Vagina (tissue), 2 donors: ENCODE measurements around the gene MTARC2. TPM values are rescaled to one million over a fixed set of nuclear protein-coding genes. Genes with fewer than 3 reads are reported as not detected.

ENCODE experiments used
- DNase-seq, 2 donors: peaks; one replicate each; pipeline ENCODE4 v3.0.0-alpha.2; 2017; ENCODE audit errors: extremely low spot score in 2 of 2
- H3K27ac ChIP-seq: fragments of 200-600 bp; sonication (generic); one replicate; pipeline ENCODE4 v1.5.1; 2019
- H3K27me3 ChIP-seq: fragments of 200-600 bp; sonication (generic); one replicate; pipeline ENCODE4 v1.5.1; 2019
- H3K36me3 ChIP-seq, 2 donors: fragments of 200-600 bp; sonication (generic); one replicate each; pipeline ENCODE4 v1.5.1; 2017 to 2019
- H3K4me1 ChIP-seq: fragments of 200-600 bp; sonication (generic); one replicate; pipeline ENCODE4 v1.5.1; 2019
- H3K4me3 ChIP-seq, 2 donors: fragments of 200-600 bp; sonication (generic); 1 replicate in 1 of 2; 2 replicates in 1 of 2; pipeline ENCODE4 v1.5.1; 2016 to 2019
- H3K9me3 ChIP-seq: fragments of 200-600 bp; sonication (generic); one replicate; pipeline ENCODE4 v1.5.1; 2019
- POLR2A ChIP-seq, 2 donors: fragments of 450-650 bp; IDR thresholded peaks; one replicate each; pipeline ENCODE4 v1.6.1; 2017; ENCODE audit warnings: antibody characterized with exemption in 2 of 2, mild to moderate bottlenecking in 2 of 2, moderate library complexity in 2 of 2
- POLR2AphosphoS5 ChIP-seq, 2 donors: sonication (generic); formaldehyde crosslinking; IDR thresholded peaks; one replicate each; pipeline ENCODE4 v1.9.0; 2017; ENCODE audit warnings: antibody characterized with exemption in 2 of 2, mild to moderate bottlenecking in 2 of 2, low read depth in 1 of 2; ENCODE audit not compliant: insufficient read depth in 1 of 2
- intact Hi-C: fragments of 100-400 bp; cut with DNase I; formaldehyde crosslinking; loops from one replicate; pipeline ENCODE4 v1.15.1; 2023
- total RNA-seq: library from RNA; depleted of rRNA; stranded (reverse); fragments of >200 nt; gene quantifications from one replicate; pipeline ENCODE4 v1.2.3, GENCODE V29; 2016
- TF ChIP-seq, protein P1 (sequence below), 3 experiments: fragments of 450-650 bp in 2 of 3; fragments of 200-600 bp in 1 of 3; sonication (generic) in 1 of 3; IDR thresholded peaks; one replicate each; pipeline ENCODE4 v1.5.1; 2017 to 2019; ENCODE audit warnings: antibody characterized with exemption in 3 of 3, mild to moderate bottlenecking in 2 of 3, moderate library complexity in 2 of 3

Gene MTARC2
- total RNA-seq, 1 donor from 2014 or later, result 14.7 TPM

DNA sequence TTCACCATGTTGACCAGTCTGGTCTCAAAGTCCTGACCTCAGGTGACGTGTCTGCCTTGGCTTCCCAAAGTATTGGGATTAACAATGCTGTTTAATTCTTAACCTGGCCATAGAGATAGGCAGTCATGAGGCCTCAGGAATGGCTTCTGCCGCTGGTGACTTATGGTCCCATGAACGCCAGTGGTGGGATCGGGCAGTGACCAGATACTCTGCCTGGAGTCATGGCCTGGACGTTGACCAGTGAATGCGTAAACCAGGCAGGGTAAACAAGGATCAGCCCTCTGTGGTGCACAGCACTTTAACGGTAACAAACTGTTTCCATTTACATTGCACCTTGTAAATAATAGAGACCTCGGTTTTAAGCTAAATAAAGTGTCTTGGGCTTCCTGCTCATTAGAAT is 61.6 kb downstream of the MTARC2 start:
- H3K27me3 ChIP-seq, result no peaks in the 10 kb centered on the region
- no peak for TF ChIP-seq POLR2A (IDR thresholded peaks at IDR 0.05)
- no peak overlapping the region for H3K27ac ChIP-seq
- intact Hi-C loops, result loop anchor here (10.0 kb wide), 2 partner anchors 65 to 625 kb away; partner anchors contain the start of gene HLX
- H3K9me3 ChIP-seq, result no peaks in the 10 kb centered on the region
- H3K36me3 ChIP-seq, result no peaks in the 10 kb centered on the region
- no peak for DNase-seq
- no peaks in the 10 kb centered on the region for H3K4me1 ChIP-seq
- no peak overlapping the region for H3K4me3 ChIP-seq

DNA sequence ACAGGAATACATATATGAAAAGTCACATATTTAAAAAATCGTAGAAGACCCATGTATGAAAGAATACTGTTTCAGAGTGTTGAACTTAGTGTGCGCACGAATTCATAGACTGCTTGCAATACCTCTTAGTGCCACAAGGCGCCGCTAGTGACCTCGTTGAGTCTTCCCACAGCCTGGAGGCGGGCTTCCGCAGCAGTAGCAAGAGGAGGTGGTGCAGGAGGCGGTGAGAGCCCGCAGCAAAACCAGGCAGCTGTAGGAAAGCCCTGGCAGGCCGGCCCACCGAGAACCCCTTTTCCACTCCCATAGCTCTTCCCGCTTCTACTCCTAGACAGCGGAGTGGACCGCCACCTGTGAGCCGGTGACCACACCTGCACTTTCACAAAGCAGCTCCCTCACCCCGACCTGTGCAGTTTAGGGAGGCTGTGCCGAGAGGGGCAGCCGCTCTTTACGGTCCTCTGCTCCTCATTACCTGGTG is 62.1 kb downstream of the MTARC2 start:
- Histone ChIP-seq H3K36me3 (no peaks in the 10 kb centered on the region), H3K27ac (no peak overlapping the region), H3K4me1 (no peaks in the 10 kb centered on the region), H3K4me3 (peak overlapping the region; percentile 6 to 17), H3K27me3 (no peaks in the 10 kb centered on the region), H3K9me3 (no peaks in the 10 kb centered on the region)
- TF ChIP-seq, protein P1, sequence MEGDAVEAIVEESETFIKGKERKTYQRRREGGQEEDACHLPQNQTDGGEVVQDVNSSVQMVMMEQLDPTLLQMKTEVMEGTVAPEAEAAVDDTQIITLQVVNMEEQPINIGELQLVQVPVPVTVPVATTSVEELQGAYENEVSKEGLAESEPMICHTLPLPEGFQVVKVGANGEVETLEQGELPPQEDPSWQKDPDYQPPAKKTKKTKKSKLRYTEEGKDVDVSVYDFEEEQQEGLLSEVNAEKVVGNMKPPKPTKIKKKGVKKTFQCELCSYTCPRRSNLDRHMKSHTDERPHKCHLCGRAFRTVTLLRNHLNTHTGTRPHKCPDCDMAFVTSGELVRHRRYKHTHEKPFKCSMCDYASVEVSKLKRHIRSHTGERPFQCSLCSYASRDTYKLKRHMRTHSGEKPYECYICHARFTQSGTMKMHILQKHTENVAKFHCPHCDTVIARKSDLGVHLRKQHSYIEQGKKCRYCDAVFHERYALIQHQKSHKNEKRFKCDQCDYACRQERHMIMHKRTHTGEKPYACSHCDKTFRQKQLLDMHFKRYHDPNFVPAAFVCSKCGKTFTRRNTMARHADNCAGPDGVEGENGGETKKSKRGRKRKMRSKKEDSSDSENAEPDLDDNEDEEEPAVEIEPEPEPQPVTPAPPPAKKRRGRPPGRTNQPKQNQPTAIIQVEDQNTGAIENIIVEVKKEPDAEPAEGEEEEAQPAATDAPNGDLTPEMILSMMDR (IDR thresholded peaks at IDR 0.05), result peak; percentile 69 to 89 (median 85)
- TF ChIP-seq POLR2A (IDR thresholded peaks at IDR 0.05) (no peak), POLR2AphosphoS5 (IDR thresholded peaks at IDR 0.05; ENCODE audit: insufficient read depth in 1 of 2, low read depth in 1 of 2) (peak in 1 of 2 donors; percentile 12)
- peak in 1 of 2 donors; percentile 88 for DNase-seq
- intact Hi-C loops, result loop anchor here (10.0 kb wide), 2 partner anchors 65 to 625 kb away; partner anchors contain the start of gene HLX

DNA sequence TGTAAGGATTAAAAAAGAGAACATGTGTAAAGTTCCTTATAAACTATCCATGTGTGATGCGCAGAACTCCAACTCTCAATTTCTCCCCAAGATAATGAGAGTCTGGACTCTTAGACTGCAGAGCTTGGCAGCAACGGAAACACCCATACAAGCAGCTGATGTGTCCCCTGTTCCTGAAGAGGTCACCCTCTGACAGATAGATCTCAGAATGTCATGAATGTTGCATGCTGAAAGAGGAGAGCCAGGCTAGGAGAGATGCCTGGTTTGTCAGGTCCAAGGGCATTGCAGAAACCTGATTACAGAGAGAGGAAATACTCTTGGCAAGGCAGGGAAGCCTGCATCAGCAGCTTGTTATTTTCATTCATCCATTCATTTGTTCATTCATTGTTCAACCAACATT is 62.8 kb downstream of the MTARC2 start:
- no peak for DNase-seq
- Histone ChIP-seq H3K27me3 (no peaks in the 10 kb centered on the region), H3K36me3 (no peaks in the 10 kb centered on the region), H3K9me3 (no peaks in the 10 kb centered on the region), H3K4me3 (no peak overlapping the region), H3K27ac (no peak overlapping the region), H3K4me1 (no peaks in the 10 kb centered on the region)
- TF ChIP-seq POLR2A (IDR thresholded peaks at IDR 0.05) (no peak), POLR2AphosphoS5 (IDR thresholded peaks at IDR 0.05; ENCODE audit: insufficient read depth in 1 of 2, low read depth in 1 of 2) (no peak)
- TF ChIP-seq, protein P1 (IDR thresholded peaks at IDR 0.05), result no peak
- intact Hi-C loops, result loop anchor here (10.0 kb wide), 2 partner anchors 64 to 624 kb away; partner anchors contain the start of gene HLX

DNA sequence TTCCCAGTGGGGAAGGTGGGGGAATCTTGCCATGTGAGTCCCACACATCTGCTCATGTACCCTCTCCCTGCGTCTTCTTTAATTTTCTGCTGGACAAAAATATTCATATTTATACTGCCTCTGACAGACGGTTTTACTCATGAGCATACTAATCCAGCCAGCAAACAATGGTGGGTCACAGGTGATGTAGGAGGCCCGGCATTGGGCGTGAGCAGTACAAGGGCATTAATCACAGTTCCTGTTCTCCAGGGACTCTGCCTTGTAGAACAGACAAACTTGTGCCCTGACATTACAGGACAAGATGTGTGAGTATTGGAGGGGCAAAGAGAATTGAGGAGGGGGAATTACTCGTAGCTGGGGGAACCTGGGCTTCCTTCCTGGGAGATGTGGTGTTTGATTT is 63.6 kb downstream of the MTARC2 start:
- Histone ChIP-seq H3K27ac (no peak overlapping the region), H3K27me3 (no peaks in the 10 kb centered on the region), H3K4me1 (no peaks in the 10 kb centered on the region), H3K9me3 (no peaks in the 10 kb centered on the region), H3K36me3 (no peaks in the 10 kb centered on the region), H3K4me3 (no peak overlapping the region)
- DNase-seq, result no peak
- intact Hi-C loops, result loop anchor here (10.0 kb wide), 2 partner anchors 63 to 623 kb away; partner anchors contain the start of gene HLX
- TF ChIP-seq POLR2A (IDR thresholded peaks at IDR 0.05), result no peak
- no peak for TF ChIP-seq POLR2AphosphoS5 (IDR thresholded peaks at IDR 0.05; ENCODE audit: insufficient read depth in 1 of 2, low read depth in 1 of 2)
- TF ChIP-seq, protein P1 (IDR thresholded peaks at IDR 0.05), result no peak

DNA sequence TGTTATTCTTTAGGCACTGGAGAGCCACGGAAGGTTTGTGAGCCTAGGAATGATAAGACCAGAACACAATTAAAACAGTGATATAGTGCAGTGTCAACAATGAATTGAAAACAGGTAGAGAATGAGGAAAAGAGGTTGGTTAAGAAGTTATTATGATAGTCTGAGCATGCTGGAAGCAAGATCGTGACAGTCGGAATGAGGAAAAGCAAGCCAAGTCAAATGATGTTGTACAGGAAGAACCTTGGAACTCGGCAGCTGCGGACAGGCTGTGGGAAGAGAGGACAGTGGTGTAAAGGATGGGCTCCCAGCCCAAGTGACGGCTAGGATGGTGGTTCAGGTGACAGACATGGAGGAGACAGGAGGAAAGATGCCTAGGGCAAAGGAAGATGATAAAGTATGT is 64.2 kb downstream of the MTARC2 start:
- Histone ChIP-seq H3K36me3 (no peaks in the 10 kb centered on the region), H3K27me3 (no peaks in the 10 kb centered on the region), H3K9me3 (no peaks in the 10 kb centered on the region), H3K4me1 (no peaks in the 10 kb centered on the region), H3K27ac (no peak overlapping the region), H3K4me3 (no peak overlapping the region)
- TF ChIP-seq, protein P1 (IDR thresholded peaks at IDR 0.05), result no peak
- TF ChIP-seq POLR2A (IDR thresholded peaks at IDR 0.05) (no peak), POLR2AphosphoS5 (IDR thresholded peaks at IDR 0.05; ENCODE audit: insufficient read depth in 1 of 2, low read depth in 1 of 2) (no peak)
- intact Hi-C loops, result loop anchor here (10.0 kb wide), 2 partner anchors 62 to 622 kb away; partner anchors contain the start of gene HLX
- DNase-seq, result no peak
